ENCODE data around the gene THPO.

Gene THPO

DNA sequence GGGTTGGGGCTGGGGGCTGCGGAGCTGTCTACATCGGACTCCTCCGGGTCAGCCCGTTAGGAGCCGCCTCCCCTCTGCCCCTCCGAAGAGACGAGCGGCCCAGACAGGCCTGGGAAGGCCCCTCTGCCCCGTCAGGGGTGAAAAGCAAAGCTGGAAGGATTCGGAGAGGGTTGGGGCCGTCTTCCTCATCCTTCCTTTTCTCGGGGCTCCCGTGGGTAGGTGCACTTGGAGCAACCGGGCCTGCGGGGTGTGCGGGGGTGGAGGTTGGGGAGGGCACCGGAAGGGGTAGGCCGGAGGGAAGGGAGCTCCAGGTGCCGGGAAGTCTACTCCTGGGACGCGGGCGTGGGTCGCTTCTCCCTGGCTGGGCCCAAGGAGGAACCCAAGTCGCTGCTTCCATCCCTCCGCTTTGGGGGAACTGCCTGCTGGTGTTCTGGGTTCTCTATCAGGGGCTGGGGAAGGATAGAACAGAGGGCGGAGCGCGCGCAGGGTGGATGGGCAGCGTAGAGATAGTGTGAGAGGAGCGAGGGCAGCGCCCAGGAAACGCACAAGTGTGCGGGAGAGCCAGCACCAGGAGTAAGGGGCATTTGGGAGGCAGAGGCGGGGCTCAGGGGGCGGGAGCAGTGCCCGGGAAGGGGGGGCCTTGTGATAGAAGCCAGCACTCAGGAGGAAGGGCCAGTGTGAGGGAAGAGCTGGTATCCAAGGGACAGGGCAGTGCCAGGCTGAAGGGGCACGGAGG, 15.9 kb downstream of the THPO start:
- DNase-seq: no peak

DNA sequence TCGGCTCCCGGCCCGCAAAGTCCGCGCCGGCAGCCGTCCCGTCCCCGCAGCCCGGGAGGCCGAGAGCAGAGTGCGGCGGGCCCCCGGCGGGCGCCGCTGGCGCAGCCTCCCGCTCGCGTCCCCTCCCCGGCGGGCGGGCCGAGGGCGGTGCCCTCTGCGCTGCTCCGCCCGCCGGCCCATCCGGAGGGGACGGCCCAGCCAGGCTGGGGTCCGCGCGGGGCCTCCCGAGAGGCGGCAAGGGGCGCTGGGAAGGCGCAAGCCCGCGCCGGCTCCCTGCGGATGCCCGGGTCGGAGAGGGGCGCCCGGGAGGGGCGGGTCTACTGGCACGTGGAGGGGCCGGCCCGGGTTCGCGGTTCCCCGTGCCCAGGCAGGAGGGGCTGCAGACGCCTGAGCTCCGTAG, 16.5 kb downstream of the THPO start, which contains the start of the genes CLCN2 and POLR2H:
Gene CLCN2 (minus strand): TSS at position 74 of the 400 bp plus-strand sequence. CDS start 126 bp downstream, outside the sequence.
Gene POLR2H (plus strand): TSS at position 179 of the 400 bp plus-strand sequence. CDS start 1,783 bp downstream, outside the sequence.
- DNase-seq: no peak

DNA sequence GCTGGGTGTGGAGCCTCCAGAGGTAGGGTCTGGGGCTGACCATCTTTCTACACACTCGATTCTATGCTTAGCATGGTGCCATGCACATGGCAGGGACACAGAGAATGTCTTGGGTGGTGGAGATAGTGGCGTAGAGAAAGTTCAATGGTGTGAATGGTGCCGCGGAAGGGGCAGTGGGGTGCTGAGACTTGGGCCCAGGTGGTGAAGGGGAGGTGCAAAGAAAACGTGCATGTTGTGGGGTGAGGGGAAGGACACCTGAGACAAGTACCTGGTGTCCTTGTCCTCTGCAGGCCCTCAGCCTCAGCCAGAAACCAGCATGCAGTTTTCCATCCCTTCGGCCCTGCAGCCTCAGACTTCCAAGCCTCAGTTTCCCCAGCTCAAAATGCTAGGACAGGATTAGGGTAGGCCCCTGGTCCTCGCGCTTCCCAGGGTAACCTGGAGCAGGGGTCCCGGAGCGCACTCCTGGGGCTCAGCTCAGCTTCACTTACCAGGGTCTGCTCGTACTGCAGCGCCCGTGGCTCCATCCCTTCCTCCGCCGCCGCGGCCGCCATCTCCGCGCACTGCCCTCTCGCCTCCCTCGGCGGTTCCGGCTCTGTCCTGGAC, 17.0 kb downstream of the THPO start:
- no peak for DNase-seq

DNA sequence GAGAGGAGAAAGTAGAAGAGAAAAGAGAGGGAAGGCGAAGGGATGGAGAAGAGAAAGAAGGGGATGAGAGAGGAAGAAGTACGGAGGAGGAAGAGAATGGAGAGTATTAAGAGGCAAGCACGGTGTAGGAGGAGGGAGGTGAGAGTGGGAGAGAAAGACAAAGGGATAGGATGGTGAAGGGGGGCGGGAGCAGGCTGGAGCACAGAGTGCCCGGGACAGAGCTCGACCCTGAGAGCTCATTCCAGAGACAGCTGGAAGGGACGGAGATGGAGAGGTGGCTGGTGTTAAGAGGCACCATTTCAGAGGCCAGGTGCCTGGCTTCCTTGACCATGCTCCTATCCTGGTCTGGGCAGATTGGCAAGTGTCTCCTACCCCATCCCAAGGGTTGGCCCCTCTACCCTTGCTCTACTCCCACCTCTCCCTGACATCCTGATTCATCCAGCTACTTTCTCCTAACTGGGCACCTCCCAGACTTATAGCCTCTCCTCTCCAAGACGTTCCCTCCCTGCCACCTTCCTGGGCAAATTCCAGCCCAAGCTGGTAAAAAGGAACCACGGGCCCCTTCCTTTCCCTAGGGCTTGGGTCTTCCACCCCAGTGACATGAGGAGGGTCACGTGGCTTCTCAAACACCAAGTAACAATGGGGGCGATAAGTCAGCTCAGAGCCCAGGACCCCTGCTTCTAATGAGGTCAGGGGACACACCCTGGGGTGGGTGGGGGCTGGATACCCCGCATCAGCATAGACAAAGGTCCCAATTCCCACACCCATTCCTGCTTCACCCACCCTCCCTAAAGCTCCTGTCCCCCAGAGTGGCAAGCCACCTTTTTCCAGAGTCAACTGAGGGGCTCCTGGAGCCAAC, 17.7 kb downstream of the THPO start:
- DNase-seq: no peak

DNA sequence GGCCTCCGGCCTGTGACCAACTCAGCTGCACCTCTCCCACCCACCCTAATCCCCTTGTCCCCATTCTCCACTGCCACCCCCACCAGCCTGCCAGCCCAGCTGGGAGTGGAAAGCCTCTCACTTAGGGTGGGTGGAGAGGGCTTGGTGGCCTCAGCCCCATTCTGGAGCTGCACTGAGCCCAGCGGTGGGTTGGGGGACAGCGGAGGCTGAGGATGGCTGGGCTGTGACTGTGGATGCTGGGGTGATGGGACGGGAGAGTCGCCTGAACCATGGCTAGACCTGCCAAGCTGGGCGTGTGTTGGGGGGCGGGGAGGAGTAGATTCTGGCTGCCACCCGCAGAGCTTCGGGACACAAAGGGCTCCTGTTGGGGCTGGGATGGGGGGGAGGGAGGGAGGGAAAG, 18.4 kb downstream of the THPO start:
- DNase-seq: no peak

DNA sequence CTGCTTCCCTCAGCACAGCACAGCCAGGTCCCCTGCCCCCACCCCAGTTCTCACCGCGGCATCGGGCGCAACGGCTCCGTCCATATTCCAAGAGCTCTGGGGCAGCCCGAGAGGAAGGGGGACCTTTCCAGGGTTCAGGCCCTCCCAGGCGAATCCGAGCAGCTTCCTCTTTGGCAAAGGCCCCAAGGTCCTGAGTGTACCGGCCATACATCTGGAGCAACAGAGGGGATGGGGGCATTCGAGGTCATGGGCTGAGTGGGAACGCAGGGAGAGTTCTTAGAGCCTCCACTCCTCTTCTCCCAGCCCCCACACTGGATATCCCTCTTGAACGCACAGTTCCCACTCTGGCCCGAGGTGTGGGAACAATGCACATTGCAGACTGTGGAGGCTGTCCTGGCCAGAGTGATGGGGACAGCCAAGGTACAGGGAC, 19.1 kb downstream of the THPO start:
- DNase-seq: no peak

DNA sequence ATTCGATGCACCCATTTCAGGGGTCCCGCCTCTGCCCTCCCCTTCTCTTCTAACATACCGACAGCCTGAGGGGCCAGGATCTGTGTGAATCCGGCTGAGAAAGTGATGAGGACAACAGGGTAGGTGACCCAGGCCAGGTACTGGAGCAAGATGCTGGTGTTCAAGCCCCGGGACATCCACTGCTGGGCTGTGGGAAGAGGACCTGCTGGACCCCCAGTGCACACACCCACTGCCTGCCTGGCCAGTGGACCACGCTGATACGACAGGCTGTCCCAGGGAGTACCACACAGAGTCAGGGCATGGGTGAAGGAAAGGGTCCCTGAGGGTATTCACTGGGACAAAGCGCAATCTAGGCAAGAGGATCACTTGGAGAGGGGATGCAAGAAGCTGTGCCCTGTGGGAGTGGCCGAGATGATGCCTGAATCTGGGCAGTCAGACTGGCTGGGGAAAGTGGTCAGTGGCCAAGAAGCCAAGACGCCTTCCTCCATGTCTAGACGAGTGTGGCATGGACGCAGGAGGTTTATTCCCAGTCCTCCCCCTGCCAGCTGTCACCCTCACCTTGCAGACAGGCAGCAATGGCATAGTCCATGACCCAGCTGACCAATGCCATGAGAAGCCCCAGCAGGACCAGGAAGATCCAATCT, 19.8 kb downstream of the THPO start:
- DNase-seq: no peak

DNA sequence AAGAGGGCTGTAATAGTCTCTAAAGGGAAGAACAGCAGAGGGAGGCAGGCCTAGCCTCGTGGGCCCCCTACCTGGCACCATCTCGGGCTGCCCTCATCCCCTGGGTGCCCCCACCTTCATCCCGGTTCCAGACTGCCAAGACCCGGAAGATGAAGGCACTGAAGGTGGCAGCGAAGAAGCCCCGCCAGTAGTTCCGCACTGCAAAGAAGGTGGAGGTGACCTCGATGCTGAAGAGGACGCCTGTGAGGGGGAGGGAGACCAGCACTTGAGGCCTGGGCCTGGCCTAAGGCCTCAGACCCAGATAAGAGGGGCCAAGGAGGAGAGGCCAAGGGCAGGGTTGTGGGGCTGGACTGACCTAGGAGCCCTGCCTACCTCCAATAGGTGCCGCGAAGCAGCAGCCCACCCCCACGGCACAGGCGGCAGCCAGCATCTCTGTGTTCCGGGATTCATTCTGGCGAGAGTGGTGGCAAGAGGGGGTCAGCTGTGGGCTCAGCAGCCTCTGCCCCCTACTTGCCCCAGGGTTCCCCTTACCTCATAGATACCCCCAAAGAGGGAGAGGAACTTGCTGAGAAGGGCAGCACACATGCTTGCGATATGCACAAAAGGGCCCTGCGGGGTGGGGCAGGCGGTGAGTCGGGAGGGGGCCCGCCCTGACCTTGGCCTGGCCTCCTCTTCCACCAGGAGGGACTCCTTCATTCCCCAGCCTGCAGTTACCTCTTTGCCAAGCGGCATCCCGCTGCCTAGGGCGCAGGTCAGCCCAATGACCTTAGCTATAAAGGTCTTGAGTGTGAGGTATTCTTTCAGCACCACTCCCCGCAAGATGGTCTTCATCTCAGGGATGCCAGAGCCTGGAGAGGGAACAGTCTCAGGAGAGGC, 20.5 kb downstream of the THPO start:
- DNase-seq: no peak

DNA sequence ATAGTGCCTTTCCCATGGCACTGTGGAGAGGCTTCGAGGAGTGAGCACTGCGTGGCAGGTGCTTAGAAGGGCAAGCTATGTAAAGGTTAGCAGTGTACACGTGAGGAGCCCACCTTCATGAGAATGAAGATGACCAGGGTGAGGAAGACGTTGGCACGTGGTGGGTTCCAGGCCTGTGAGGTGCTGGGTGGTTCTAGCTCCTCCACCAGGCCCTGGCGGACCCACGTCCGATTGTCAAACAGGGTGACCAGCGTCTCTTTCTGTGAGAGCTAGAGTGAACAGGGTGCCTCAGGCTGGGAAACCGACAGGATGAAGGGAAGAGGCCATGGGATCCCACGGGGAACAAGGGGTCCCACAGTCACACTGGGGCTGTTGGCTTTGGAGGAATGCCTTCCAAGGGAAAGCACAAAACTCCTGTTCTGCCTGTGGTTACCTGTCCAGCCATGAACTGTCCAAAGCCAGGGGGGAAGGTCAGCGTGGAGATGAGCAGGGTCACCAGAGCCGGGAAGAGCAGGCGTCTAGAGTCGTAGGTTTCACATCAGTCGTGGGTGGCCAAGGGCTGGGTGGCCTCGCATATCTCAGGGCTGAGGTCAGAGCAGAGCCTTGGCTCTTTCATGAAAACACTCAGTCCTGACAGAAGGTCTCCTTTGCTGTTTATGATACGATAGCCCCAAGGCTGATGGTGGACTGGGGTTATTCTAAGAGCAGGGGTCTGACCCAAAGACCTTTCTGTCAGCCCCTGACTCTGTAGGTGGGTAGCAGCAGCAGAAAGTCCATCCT, 22.6 kb downstream of the THPO start:
- DNase-seq: no peak

DNA sequence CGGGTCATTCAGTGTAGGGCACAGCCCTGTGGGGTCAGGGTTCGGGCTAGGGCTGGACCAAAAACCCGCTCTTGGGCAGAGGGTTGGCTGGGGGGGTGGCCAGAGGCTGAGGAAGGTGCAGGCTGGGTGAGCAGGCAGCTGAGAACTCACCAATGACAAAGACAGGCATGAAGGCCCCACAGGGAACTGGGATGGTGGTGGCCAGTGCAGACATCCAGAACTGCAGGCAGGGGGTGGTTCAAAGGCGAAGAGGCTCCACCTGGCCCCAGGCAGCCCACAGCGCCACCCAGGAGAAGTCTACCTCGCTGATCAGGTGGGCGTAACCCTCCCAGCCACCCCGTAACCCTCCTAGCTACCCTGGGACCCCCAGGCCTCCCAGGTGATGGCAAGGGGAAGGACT, 23.3 kb downstream of the THPO start:
- DNase-seq: no peak

DNA sequence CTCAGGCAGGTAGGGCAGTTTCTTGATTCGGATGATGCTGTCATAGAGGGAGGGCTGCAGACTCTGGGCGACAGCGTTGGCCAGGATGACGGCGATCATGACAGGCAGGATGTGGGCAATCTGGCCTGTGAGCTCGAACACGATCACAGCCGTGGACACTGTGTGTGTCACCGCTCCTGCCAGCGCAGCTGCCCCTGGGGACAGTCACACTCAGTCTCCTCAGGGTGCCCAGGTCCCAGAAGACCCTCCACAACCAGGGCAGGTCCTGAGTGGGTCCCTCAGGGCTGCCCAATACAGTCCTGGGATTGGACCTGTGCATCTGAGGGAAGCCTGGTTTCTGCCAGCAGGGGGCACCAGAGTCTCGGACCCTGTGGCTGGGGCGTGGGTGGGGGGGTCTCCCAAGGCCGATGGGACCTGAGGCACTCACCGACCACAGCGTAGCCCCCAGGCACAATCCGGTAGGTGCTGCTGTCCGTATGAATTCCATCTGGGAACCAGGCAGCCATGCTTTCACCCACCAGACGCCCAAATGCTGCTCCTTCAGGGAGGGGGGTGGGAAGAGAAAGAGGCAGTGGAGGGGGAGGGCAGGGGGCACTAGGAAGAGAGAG, 23.8 kb downstream of the THPO start:
- DNase-seq: no peak

DNA sequence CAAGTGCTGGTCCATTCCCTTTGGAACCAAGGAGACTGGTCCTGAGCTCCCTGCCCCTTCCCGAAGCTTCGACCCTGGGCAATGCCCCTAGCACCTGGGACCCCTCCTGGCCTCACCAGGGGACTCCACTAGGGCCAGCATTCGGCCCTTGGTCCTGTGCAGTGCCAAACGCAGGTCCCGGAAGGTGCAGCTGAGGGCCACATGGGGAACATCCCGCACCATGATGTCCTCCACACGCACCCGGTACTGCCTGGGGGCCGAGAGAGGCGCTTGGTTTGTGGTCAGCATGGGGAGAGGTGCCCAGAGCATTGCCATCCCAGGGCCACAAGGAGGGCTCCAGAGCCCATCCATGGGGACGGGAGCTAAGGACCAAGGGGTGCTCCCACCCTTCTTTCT, 24.5 kb downstream of the THPO start:
- no peak for DNase-seq

DNA sequence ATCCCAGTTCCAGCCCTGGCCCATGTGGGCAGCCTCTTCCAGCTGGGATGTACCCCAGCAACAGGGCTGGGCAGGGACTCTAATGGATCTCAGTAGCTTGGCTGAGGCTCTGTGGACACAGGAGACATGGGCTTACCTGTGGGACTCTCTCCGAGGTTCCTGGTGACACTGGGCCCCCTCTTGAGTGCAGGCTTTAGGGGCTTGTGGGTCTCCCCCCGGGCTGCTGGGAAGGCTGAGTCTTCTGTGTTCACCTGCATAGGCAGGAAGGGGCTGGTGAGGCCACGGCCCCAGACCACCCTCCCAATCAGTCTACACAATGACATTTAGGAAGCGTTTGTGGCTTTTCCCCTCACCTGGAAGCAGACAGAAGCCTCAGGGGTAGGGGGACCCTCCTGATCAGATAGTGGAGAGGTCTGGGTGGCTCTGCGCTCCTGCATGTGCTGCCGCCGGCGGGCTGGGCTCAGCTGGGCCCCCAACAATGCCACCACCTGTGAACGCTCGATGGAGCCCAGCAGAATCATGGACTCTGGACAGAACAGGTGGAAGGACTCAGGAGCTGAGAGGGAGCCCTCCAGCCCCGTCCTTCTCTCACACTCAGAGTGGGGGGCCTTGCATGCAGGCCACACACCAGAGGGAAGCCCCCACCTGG, 25.0 kb downstream of the THPO start:
- no peak for DNase-seq

DNA sequence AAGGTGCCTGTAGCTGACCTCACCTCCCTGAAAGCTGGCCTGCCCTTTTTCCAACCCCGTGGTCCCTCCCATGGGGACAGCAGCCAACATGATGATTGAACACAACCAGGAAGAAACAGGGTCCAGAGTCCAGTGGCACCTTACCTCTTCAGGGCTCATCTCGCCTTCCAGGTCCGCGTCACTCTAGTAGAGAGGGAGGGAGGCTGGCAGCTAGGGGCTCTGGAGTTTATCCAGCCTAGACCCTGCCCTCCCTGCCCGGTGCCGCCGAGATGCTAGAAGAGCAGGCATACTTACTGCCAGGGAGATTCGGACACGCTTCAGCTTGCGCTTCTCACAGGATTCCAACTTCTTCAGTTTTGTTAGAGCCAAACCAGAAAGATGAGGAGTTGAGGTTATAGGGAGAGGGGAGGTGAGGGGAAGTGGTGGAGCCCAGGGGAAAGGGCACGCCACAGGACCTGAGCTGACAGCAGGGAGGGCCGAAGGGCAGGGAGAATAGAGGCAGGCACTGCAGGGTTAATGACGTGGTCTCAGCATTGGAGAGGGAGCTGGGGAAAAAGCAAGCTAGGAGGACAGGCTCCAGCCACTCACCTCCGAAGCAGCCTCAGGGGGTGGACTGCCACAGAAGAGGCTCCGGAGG, 25.7 kb downstream of the THPO start:
- DNase-seq: no peak

DNA sequence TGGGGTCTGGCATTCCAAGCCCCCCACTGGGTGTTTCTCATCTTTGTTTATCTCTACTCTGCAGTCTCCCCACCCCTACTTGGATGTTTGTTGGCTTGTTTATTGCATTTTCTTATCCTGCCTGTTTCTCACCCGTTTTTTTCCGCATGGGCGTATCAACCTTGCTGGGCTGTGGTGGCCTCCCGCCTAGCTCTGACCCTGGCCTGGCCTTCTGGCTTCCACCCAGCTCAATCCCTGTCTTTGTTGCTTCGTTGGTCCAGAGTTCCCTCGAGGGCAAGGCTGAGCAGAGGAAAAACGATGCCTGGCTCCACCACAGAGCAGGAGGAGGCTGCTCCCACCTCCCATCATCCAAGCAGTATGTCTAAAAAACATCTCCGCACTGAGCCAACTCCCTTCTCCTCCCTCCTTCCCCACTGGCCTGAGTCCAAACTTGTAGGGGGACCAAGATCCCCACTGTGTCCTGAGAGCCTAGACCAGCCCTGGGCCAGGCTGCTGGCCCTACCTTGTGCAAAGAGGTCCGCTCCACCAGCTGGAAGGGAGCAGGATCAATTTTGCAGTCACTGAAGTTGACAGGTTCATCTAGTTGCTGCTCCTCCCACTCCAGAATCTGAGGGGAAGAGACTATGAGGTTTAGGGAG, 26.4 kb downstream of the THPO start:
- no peak for DNase-seq

DNA sequence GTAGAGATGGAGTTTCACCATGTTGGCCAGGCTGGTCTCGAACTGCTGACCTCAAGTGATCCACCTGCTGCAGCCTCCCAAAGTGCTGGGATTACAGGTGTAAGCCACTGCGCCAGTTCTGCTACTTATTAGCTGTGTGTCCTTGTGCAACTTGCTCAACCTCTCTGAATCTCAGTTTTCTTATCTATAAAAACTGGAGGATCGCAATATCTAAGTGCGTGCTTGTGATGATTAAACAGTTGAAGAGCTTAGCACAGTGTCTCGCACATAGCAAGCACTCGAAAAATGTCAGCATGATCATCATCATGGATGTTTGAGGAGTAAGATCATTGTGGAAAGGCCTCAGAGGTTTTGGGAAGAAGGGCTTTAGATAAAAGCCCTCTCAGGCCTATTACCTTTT, 27.4 kb downstream of the THPO start:
- no peak for DNase-seq

DNA sequence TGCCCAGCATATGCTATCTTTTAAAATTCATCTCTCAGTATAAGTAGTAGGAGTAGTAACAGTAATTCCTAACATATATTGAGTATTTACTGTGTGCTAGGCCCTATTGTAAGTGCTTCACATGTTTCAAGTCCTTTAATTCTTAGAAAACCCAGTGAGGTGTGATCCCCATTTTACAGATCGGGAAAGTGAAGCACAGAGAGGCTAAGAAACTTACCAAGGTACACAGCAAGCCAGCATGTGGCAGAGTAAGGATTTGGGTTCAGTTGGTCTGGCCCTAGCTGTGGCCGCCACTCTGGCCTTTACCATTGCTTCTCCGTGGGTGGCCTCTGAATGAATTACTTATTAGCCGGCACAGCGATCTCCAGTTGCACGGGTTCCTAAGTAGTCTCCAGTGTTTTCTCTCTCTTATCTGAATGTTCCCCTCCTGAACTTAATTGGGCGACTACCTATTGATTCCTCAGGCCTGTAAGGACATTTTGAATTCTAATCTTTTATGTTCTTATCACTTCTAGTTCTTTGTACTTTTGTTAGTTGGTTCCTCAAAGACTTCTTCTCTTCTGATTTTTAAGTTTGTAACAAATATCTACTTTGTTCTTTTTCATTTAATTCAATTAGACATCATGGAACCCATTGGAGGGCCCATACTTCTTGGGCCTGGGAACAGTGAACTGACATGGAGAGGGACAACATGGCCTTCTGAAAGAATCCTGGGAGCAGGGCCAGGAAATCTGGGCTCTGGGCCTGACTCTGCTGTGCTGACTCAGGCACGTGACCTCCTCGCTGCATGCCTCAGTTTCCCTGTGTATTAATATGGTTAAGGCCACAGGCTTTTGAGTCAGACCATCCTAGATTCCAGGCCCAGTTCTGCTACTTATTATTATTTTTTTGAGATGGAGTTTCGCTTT, 28.2 kb downstream of the THPO start:
- DNase-seq: no peak

DNA sequence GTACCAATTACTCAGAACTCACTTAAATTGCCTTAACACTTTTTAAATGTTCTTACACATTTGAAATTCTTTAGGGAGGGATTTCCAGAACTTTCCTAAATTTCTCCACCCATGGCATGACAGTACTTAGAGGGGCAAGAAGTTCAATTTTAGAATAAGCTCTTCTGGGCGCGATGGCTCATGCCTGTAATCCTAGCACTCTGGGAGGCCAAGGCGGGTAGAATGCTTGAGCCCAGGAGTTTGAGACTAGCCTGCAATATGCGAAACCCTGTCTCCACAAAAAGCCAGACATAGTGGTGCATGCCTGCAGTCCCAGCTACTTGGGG, 30.0 kb downstream of the THPO start:
- DNase-seq: no peak
